K562 (cell line): ENCODE data around the gene CCDC3. TPM values are rescaled to one million over a fixed set of nuclear protein-coding genes. Genes with fewer than 3 reads are reported as not detected.

Experiments
- ATAC-seq: fragments of 200-7000 bp; cut with Tn5 transposase; 3 replicates; pipeline ENCODE4 v1.9.1; 2020; ENCODE audit warnings: moderate library complexity
- BruUV-seq: library from RNA; stranded (reverse); fragments of 400-500 nt; replicated peaks from 2 replicates; lab custom pipeline; 2021; lab: Mats Ljungman, UMichigan
- CTCF ChIA-PET: fragments of 300-600 bp; formaldehyde crosslinking; extraction: SDS; loops from one replicate; lab custom pipeline; 2021; ENCODE audit warnings: low intra/inter-chr PET ratio; lab: Yijun Ruan, JAX
- POLR2A ChIA-PET: fragments of 300-600, 350-650 bp; sonication (Branson Sonifier 250); formaldehyde crosslinking; extraction: SDS; loops from one replicate; lab custom pipeline; 2021; ENCODE audit warnings: antibody characterized with exemption, inconsistent platforms; lab: Yijun Ruan, JAX
- DNase-seq, 4 experiments: peaks; one replicate each; pipeline versions ENCODE4 v3.0.0 to v3.0.0-alpha.2; 2011 to 2018; ENCODE audit warnings: low spot score in 3 of 4, mixed read lengths in 3 of 4; ENCODE audit errors: extremely low read depth in 1 of 4
- FAIRE-seq: peaks from 2 replicates; lab custom pipeline; 2011; peaks lifted over from hg19 to GRCh38; lab: Jason Lieb, UNC
- H2AFZ ChIP-seq: 2 replicates; pipeline ENCODE4 v1.6.0; 2011; ENCODE audit warnings: low read depth, low read length, control low read depth, inconsistent platforms
- H3K27ac ChIP-seq: fragments of 200-600 bp; 3 replicates; pipeline ENCODE4 v1.8.0; 2011; ENCODE audit warnings: low read depth, mild to moderate bottlenecking, control low read depth, inconsistent platforms, low read length, moderate library complexity, mixed read lengths; ENCODE audit errors: extremely low read depth
- H3K27me3 ChIP-seq, 2 experiments: fragments of 300-600 bp in 1 of 2; 2 replicates in 1 of 2; 3 replicates in 1 of 2; pipeline versions ENCODE4 v1.6.0 to v1.8.0; 2011; ENCODE audit warnings: inconsistent platforms in 2 of 2, low read length in 2 of 2, mild to moderate bottlenecking in 1 of 2, mixed read lengths in 1 of 2, moderate library complexity in 1 of 2; ENCODE audit not compliant: control insufficient read depth in 2 of 2, insufficient read depth in 2 of 2
- H3K36me3 ChIP-seq: fragments of 300-600 bp; 3 replicates; pipeline ENCODE4 v1.8.0; 2011; ENCODE audit warnings: mild to moderate bottlenecking, low read length, inconsistent platforms; ENCODE audit not compliant: control insufficient read depth, insufficient read depth
- H3K4me1 ChIP-seq, 2 experiments: fragments of 200-600 bp in 1 of 2; replicated peaks in 1 of 2; 2 replicates in 1 of 2; 3 replicates in 1 of 2; pipeline versions ENCODE4 v1.5.1 to v1.8.0; 2011; ENCODE audit warnings: inconsistent platforms in 2 of 2, low read length in 2 of 2, mild to moderate bottlenecking in 1 of 2, mixed read lengths in 1 of 2, moderate library complexity in 1 of 2; ENCODE audit not compliant: control insufficient read depth in 2 of 2, insufficient read depth in 2 of 2
- H3K4me2 ChIP-seq: 2 replicates; pipeline ENCODE4 v1.6.1; 2011; ENCODE audit warnings: low read length, control low read depth, inconsistent platforms, mixed read lengths; ENCODE audit not compliant: insufficient read depth
- H3K4me3 ChIP-seq: fragments of 200-600 bp; sonication (generic), shearing (Covaris generic); 2 replicates; pipeline ENCODE4 v1.5.1; 2016; ENCODE audit warnings: control low read depth, inconsistent platforms
- H3K79me2 ChIP-seq: fragments of 200-600 bp; 3 replicates; pipeline ENCODE4 v1.8.0; 2011; ENCODE audit warnings: low read length, inconsistent platforms; ENCODE audit not compliant: control insufficient read depth, insufficient read depth
- H3K9ac ChIP-seq, 2 experiments: 2 replicates each; pipeline versions ENCODE4 v1.6.0 to v1.6.1; 2011; ENCODE audit warnings: low read depth in 2 of 2, low read length in 2 of 2, control low read depth in 1 of 2, inconsistent platforms in 1 of 2, mild to moderate bottlenecking in 1 of 2, mixed read lengths in 1 of 2; ENCODE audit not compliant: insufficient read depth in 1 of 2
- H3K9me1 ChIP-seq: one replicate; pipeline ENCODE4 v1.6.0; 2011; ENCODE audit warnings: inconsistent platforms, mild to moderate bottlenecking, low read length, moderate library complexity; ENCODE audit not compliant: control insufficient read depth, insufficient read depth
- H3K9me3 ChIP-seq: replicated peaks from 2 replicates; pipeline ENCODE4 v1.5.1; 2011; ENCODE audit warnings: low read depth, low read length, inconsistent platforms; ENCODE audit not compliant: control insufficient read depth, insufficient read depth
- H4K20me1 ChIP-seq: replicated peaks from 2 replicates; pipeline ENCODE4 v1.6.1; 2011; ENCODE audit warnings: low read length, inconsistent platforms, mixed read lengths; ENCODE audit not compliant: control insufficient read depth, insufficient read depth
- CHD7 ChIP-seq: fragments of 200-600 bp; sonication (generic); IDR thresholded peaks from one replicate; pipeline ENCODE4 v1.6.1; 2012; ENCODE audit warnings: mild to moderate bottlenecking, low read depth, low read length, inconsistent platforms
- FOSL1 ChIP-seq: fragments of 200-800 bp; sonication (Bioruptor generic); conservative IDR thresholded peaks from 2 replicates; pipeline ENCODE4 v1.6.1; 2016; ENCODE audit warnings: missing genetic modification characterization, missing compliant biosample characterization
- GABPB1 ChIP-seq: sonication (generic); formaldehyde crosslinking; IDR thresholded peaks from 2 replicates; pipeline ENCODE4 v1.8.0; 2022; ENCODE audit warnings: mild to moderate bottlenecking, missing genetic modification reagents
- HMGN3 ChIP-seq: IDR thresholded peaks from 2 replicates; pipeline ENCODE4 v1.6.1; 2011; ENCODE audit warnings: borderline replicate concordance, low read depth, mild to moderate bottlenecking, mixed read lengths, low read length; ENCODE audit not compliant: insufficient read length; ENCODE audit errors: extremely low read depth
- NR3C1 ChIP-seq: sonication (generic); formaldehyde crosslinking; IDR thresholded peaks from 2 replicates; pipeline ENCODE4 v1.8.1; 2022; ENCODE audit warnings: missing genetic modification reagents
- STAG1 ChIP-seq: sonication (generic); formaldehyde crosslinking; IDR thresholded peaks from 2 replicates; pipeline ENCODE4 v1.5.0; 2020; ENCODE audit warnings: missing genetic modification reagents, borderline replicate concordance
- TFAP4 ChIP-seq: sonication (generic); formaldehyde crosslinking; IDR thresholded peaks from 2 replicates; pipeline ENCODE4 v1.8.0; 2022; ENCODE audit warnings: missing genetic modification reagents, mild to moderate bottlenecking, moderate library complexity, borderline replicate concordance
- ZNF253 ChIP-seq: fragments of 250-450 bp; sonication (Bioruptor Pico); conservative IDR thresholded peaks from 2 replicates; pipeline ENCODE4 v1.6.1; 2021; ENCODE audit warnings: mild to moderate bottlenecking
- ZNF584 ChIP-seq: fragments of 200-800 bp; sonication (Bioruptor generic); IDR thresholded peaks from 2 replicates; pipeline ENCODE4 v1.6.1; 2016; ENCODE audit warnings: low read depth, mild to moderate bottlenecking, missing genetic modification characterization, missing compliant biosample characterization
- ZNF764 ChIP-seq: fragments of 250-450 bp; sonication (Bioruptor Pico); IDR thresholded peaks from 2 replicates; pipeline ENCODE4 v1.4.0; 2020; ENCODE audit warnings: low read depth, mild to moderate bottlenecking, moderate library complexity
- WGBS: fragments of 100-300 bp; shearing (Covaris generic); methylation state at CpG from one replicate; pipeline ENCODE4 v1.1.6; 2016; ENCODE audit warnings: low coverage, mixed read lengths; ENCODE audit not compliant: insufficient coverage; ENCODE audit errors: missing lambda C conversion rate; 5-methylcytosine and 5-hydroxymethylcytosine counted together
- in situ Hi-C: fragments of 300-500 bp; cut with MboI; formaldehyde crosslinking; loops from 4 replicates; pipeline ENCODE4 v1.15.0; 2018; ENCODE audit warnings: inconsistent platforms, mixed read lengths
- intact Hi-C: fragments of 100-400 bp; cut with micrococcal nuclease; formaldehyde crosslinking; loops from 2 replicates; pipeline ENCODE4 v1.14.2; 2022
- polyA plus RNA-seq, 8 experiments: library from polyadenylated mRNA; depleted of rRNA in 4 of 8; stranded (reverse) in 5 of 8; unstranded in 3 of 8; fragments of >200 nt; fragmentation: Nextera tagmentation in 2 of 8; fragmentation: Illumina TruSeq in 1 of 8; extraction: Ambion mirVana in 2 of 8; extraction: Trizol in 1 of 8; gene quantifications; 2 replicates each; pipeline versions ENCODE4 v1.2.1 to v1.2.3, GENCODE V29; 2011 to 2014; ENCODE audit warnings: inconsistent platforms in 1 of 8, missing spikeins in 1 of 8
- total RNA-seq, 7 experiments: library from RNA; depleted of rRNA in 6 of 7; stranded (reverse); fragments of >200 nt in 6 of 7; fragmentation: Illumina TruSeq in 2 of 7; extraction: Trizol in 2 of 7; gene quantifications; 2 replicates each; pipeline versions ENCODE4 v1.2.1 to v1.2.3, GENCODE V29; 2011 to 2021; ENCODE audit warnings: low replicate concordance in 1 of 7

The CCDC3 gene
- total and polyA plus RNA-seq, 9 of the 15 experiments (the other 6 are each of a cell fraction or from before 2014, with no cell fraction given): not detected

GRCh38 chr10:12854988-12855387 is 146.5 kb downstream of the CCDC3 start:
- POLR2A ChIA-PET: no interaction called here
- Histone ChIP-seq H3K27ac (no peak overlapping the region), H2AFZ (no peak overlapping the region), H3K9me1 (no peaks in the 10 kb centered on the region), H3K79me2 (no peaks in the 10 kb centered on the region), H3K9me3 (no peaks in the 10 kb centered on the region), H3K4me2 (no peak overlapping the region), H3K27me3 (peaks cover under 1 to 3% of the 10 kb centered on the region in 2 experiments; a peak in 1 of 5 replicates), H3K36me3 (no peaks in the 10 kb centered on the region), H3K9ac (no peak overlapping the region), H4K20me1 (no peaks in the 10 kb centered on the region), H3K4me1 (no peaks in the 10 kb centered on the region), H3K4me3 (no peak overlapping the region)
- no peak for FAIRE-seq
- BruUV-seq: no TSS peak
- CTCF ChIA-PET: no interaction called here
- DNase-seq: no peak
- no peak for ATAC-seq
- WGBS: 0% methylated on average over 2 of the region's 2 CpGs
- intact Hi-C loops (no loop called here), in situ Hi-C loops (no loop called here)
- TF ChIP-seq GABPB1 (CRISPR knock-in tag) (no peak), ZNF584 (CRISPR knock-in tag) (no peak), ZNF253 (CRISPR knock-in tag) (no peak), ZNF764 (CRISPR knock-in tag) (no peak), FOSL1 (tag) (no peak), CHD7 (no peak), TFAP4 (no peak), STAG1 (no peak), NR3C1 (CRISPR knock-in tag) (no peak), HMGN3 (no peak)
